Umbilical cord (tissue), 2 donors: ENCODE measurements around the gene EVC. TPM values are rescaled to one million over a fixed set of nuclear protein-coding genes. Genes with fewer than 3 reads are reported as not detected.
"Not testable (repeated sequence)": the region's sequence is repeated elsewhere in the genome, so short reads cannot be mapped to it uniquely, and the experiment has no call there.

Experiments
- DNase-seq: peaks from one replicate; pipeline ENCODE4 v3.0.0-alpha.2; 2015; ENCODE audit warnings: low spot score
- total RNA-seq: library from RNA; depleted of rRNA; stranded (reverse); fragments of >200 nt; gene quantifications from one replicate; pipeline ENCODE4 v1.2.3, GENCODE V29; 2014; ENCODE audit warnings: low replicate concordance; ENCODE audit not compliant: insufficient read depth

Gene EVC
- total RNA-seq, 1 donor from 2014 or later: 53.0 TPM

- peak; percentile 69 for DNase-seq
These were observed 2.4 kb upstream of the EVC start, which contains the start of gene EVC2 for GRCh38 chr4:5708449-5709206. TSS of gene EVC2 (minus strand) at chr4:5708559. CDS start at chr4:5708513, 46 bp downstream.

- no peak for DNase-seq
These were observed 1.8 kb upstream of the EVC start for GRCh38 chr4:5709207-5709575.

GRCh38 chr4:5710065-5710960, 688 bp upstream of the EVC start:
- peak; percentile 30 for DNase-seq

GRCh38 chr4:5711479-5712184, 631 bp downstream of the EVC start:
- peak; percentile 38 for DNase-seq

- DNase-seq: no peak
These were observed 1.5 kb downstream of the EVC start for GRCh38 chr4:5712517-5712916.

GRCh38 chr4:5712931-5713330, 1.9 kb downstream of the EVC start:
- no peak for DNase-seq

- no peak for DNase-seq
These were observed 2.9 kb downstream of the EVC start for GRCh38 chr4:5713861-5714260.

GRCh38 chr4:5715357-5715756, 4.4 kb downstream of the EVC start:
- no peak for DNase-seq

GRCh38 chr4:5716391-5716790, 5.4 kb downstream of the EVC start:
- DNase-seq: no peak

GRCh38 chr4:5717449-5718158, 6.6 kb downstream of the EVC start:
- no peak for DNase-seq

- DNase-seq: no peak
These were observed 7.4 kb downstream of the EVC start for GRCh38 chr4:5718411-5718810.

GRCh38 chr4:5719350-5720055, 8.5 kb downstream of the EVC start:
- DNase-seq: no peak

- no peak for DNase-seq
These were observed 9.3 kb downstream of the EVC start for GRCh38 chr4:5720157-5720850.

GRCh38 chr4:5720980-5721379, 10.0 kb downstream of the EVC start:
- no peak for DNase-seq

GRCh38 chr4:5721923-5722322, 10.9 kb downstream of the EVC start:
- DNase-seq: no peak

- DNase-seq: no peak
These were observed 11.3 kb downstream of the EVC start for GRCh38 chr4:5722328-5722727.

GRCh38 chr4:5724377-5724776, 13.4 kb downstream of the EVC start:
- DNase-seq: no peak

- not testable (repeated sequence) for DNase-seq
These were observed 17.4 kb downstream of the EVC start for GRCh38 chr4:5728412-5728811.

- DNase-seq: no peak
These were observed 19.4 kb downstream of the EVC start for GRCh38 chr4:5730436-5730835.
